ENCODE results near the gene ARHGAP1.
"Not testable (repeated sequence)": the region's sequence is repeated elsewhere in the genome, so short reads cannot be mapped to it uniquely, and the experiment has no call there.

The ARHGAP1 gene

DNA sequence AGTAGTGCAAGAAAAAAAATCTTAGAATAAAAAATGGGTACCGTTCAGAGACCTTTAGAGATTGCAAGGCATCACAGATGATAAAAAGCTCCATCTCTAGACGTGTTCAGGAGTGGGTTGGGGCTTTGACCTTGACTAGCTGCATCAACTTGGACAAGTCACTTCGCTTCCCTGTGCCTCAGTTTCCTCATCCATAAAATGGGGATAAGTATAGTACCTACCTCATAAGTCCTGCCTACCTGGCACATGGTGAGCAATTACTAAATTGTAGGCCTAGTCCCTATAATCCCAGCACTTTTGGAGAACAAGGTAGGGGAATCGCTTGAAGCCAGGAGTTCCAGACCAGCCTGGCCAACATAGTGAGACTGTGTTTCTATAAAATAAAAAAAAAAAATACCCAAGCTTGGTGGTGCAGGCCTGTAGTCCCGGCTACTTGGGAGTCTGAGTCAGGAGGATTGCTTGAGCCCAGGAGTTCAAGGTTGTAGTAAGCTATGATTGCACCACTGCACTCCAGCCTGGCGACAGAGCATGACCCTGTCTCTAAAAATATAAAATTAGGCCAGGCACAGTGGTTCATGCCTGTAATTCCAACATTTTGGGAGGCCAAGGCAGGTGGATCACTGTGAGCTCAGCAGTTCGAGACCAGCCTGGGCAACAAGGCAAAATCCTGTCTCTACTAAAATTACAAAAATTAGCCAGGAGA lies 12.6 kb upstream of the ARHGAP1 start:
- H3K4me3 ChIP-seq (ENCODE audit: low read depth, low read length) = no peak overlapping the region
- no peak for DNase-seq (ENCODE audit: low read depth)
- TF ChIP-seq, protein P1, sequence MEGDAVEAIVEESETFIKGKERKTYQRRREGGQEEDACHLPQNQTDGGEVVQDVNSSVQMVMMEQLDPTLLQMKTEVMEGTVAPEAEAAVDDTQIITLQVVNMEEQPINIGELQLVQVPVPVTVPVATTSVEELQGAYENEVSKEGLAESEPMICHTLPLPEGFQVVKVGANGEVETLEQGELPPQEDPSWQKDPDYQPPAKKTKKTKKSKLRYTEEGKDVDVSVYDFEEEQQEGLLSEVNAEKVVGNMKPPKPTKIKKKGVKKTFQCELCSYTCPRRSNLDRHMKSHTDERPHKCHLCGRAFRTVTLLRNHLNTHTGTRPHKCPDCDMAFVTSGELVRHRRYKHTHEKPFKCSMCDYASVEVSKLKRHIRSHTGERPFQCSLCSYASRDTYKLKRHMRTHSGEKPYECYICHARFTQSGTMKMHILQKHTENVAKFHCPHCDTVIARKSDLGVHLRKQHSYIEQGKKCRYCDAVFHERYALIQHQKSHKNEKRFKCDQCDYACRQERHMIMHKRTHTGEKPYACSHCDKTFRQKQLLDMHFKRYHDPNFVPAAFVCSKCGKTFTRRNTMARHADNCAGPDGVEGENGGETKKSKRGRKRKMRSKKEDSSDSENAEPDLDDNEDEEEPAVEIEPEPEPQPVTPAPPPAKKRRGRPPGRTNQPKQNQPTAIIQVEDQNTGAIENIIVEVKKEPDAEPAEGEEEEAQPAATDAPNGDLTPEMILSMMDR (IDR thresholded peaks at IDR 0.05; ENCODE audit: low read depth, low read length, missing control alignments) = no peak

DNA sequence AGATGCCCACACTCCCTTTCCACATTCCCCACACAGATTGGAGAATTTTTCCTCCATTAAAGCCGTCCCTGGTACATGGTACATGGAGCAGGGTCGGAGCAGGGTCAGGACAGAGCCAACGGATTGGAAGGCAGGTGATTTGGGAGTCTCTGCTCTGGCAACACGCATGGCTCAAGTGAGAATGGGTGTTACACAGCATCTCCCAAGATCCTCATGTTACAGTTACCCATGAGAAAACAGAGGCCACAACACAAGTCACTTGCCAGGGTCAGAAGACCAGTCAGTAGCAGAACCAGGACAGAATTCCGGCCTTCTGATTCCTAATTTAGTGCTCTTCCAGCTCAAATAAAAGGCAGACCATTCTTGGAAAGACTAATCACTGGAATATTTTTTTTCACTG lies 10.9 kb upstream of the ARHGAP1 start:
- DNase-seq (ENCODE audit: low read depth) = no peak
- H3K4me3 ChIP-seq (ENCODE audit: low read depth, low read length) = no peak overlapping the region
- TF ChIP-seq, protein P1 (IDR thresholded peaks at IDR 0.05; ENCODE audit: low read depth, low read length, missing control alignments) = no peak

DNA sequence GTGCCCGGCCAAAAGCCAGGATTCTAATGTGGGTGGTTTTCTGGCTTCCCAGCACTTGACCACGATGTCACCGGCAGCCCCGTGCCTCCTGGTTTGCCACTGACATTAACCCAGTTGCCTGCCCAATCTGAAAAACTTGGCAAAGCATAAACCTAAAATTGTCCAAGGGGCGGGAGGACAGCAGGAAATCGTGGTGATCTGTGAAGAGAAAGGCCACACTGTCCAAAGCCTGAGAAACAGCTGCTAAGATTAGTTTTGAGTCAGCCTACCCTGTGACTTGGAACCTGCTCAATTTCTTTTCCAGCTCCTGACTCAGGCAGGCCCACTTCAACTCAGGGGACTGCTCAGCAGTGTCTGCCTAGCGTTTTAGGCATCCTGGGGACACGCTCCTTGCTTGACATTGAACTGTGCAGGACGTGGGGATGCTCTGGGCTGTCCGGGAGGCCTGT lies 10.4 kb upstream of the ARHGAP1 start:
- no peak for DNase-seq (ENCODE audit: low read depth)
- H3K4me3 ChIP-seq (ENCODE audit: low read depth, low read length) = no peak overlapping the region
- TF ChIP-seq, protein P1 (IDR thresholded peaks at IDR 0.05; ENCODE audit: low read depth, low read length, missing control alignments) = no peak

DNA sequence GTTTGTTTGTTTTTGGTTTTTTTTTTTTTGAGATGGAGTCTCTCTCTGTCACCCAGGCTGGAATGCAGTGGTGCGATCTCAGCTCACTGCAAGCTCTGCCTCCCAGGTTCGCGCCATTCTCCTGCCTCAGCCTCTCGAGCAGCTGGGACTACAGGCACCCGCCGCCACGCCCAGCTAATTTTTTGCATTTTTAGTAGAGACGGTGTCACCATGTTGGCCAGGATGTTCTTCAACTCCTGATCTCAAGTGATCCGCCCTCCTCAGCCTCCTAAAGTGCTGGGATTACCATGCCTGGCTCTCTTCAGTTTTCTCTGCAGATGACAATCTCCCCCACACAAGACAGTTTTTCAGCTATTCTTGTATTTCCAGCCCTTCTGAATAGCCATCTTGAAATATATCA lies 8.9 kb upstream of the ARHGAP1 start:
- H3K4me3 ChIP-seq (ENCODE audit: low read depth, low read length) = not testable (repeated sequence)

DNA sequence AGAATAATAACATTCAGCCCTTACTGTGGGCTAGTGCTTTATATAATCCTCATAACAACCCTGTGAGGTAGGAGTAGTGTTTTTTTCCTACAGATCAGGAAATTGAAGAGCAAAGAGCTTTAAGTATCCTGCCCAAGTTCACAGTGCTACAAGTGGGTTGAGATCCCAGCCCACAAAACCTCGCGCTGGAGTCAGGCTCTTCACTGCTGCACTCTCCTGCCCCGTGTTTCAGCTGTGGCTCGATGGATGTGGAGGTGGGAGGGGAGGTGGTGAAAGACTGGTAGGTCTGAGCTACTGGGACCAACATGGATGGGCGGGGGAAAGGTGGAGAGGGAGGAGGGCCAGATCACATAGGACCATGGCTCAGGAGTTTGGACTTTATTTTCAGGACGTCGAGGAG lies 6.5 kb upstream of the ARHGAP1 start:
- TF ChIP-seq, protein P1 (IDR thresholded peaks at IDR 0.05; ENCODE audit: low read depth, low read length, missing control alignments) = no peak
- no peak overlapping the region for H3K4me3 ChIP-seq (ENCODE audit: low read depth, low read length)
- no peak for DNase-seq (ENCODE audit: low read depth)

More for the DNA sequence above, 8.9 kb upstream of the ARHGAP1 start:
- not testable (repeated sequence) for DNase-seq (ENCODE audit: low read depth)

DNA sequence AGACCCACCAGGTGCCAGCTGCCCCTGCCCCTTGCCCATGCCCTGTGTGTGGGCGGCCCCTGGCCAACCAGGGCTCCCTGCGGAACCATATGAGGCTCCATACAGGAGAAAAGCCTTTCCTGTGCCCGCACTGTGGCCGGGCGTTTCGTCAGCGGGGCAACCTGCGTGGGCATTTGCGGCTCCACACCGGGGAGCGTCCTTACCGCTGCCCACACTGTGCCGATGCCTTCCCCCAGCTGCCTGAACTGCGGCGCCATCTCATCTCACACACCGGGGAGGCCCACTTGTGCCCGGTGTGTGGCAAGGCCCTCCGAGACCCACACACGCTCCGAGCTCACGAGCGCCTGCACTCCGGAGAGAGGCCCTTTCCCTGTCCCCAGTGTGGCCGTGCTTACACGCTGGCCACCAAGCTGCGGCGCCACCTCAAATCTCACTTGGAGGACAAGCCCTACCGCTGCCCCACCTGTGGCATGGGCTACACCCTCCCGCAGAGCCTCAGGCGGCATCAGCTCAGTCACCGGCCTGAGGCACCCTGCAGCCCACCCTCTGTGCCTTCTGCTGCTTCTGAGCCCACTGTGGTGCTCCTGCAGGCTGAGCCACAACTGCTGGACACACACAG lies 4.8 kb upstream of the ARHGAP1 start:
- DNase-seq (ENCODE audit: low read depth) = no peak
- H3K4me3 ChIP-seq (ENCODE audit: low read depth, low read length) = no peak overlapping the region
- TF ChIP-seq, protein P1 (IDR thresholded peaks at IDR 0.05; ENCODE audit: low read depth, low read length, missing control alignments) = no peak

DNA sequence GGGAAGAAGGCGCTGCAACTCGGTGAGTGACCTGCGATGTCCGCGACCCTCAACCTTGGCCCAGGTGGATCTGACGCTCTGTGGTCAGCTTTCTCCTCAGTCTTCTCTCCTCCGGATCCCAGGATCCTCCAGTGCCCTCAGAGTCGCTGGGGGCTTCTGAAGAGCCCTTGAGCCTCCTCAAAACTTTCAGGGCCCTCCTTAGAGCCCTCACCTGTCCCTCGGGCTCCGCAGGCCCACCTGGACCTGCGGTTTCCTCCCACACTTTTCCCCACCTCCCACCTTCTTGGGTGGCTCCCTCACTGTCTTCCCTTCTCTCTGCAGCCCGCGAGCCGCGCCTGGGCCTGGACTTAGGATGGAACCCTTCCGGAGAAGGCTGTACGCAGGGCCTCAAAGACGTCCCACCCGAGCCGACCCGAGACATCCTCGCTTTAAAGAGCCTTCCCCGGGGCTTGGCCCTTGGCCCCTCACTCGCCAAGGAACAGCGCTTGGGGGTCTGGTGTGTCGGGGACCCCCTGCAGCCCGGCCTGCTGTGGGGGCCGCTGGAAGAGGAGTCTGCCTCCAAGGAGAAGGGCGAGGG lies 747 bp upstream of the ARHGAP1 start:
- TF ChIP-seq, protein P1 (IDR thresholded peaks at IDR 0.05; ENCODE audit: low read depth, low read length, missing control alignments) = no peak
- peak overlapping the region; percentile 100 for H3K4me3 ChIP-seq (ENCODE audit: low read depth, low read length)
- DNase-seq (ENCODE audit: low read depth) = no peak

Measured in GM12864 (cell line).